ENCODE data around the gene NOSIP.
A peak's percentile ranks its signal among the peaks of the same experiment; 100 is the strongest.

Gene NOSIP

DNA sequence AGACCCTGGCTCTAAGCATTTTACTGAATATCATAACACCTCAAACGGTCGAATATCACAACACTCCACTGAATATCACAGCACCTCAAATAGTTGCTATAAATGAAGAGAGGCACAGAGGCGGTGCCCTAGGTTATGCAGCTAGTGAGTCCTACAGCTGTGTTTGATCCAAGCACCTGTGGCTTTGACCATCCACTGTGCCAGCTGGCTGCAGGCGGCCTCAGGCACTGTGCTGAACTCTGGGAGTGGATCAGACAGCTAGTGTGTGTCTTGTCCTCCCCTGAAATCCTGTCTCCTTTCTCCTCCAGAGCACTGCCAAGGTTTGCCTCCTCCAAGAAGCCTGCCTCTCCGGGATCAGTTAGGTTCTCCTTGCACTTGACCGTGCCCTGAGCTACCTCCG lies 7.3 kb downstream of the NOSIP start:
- no peak for DNase-seq (ENCODE audit: low read depth in 2 of 2)

DNA sequence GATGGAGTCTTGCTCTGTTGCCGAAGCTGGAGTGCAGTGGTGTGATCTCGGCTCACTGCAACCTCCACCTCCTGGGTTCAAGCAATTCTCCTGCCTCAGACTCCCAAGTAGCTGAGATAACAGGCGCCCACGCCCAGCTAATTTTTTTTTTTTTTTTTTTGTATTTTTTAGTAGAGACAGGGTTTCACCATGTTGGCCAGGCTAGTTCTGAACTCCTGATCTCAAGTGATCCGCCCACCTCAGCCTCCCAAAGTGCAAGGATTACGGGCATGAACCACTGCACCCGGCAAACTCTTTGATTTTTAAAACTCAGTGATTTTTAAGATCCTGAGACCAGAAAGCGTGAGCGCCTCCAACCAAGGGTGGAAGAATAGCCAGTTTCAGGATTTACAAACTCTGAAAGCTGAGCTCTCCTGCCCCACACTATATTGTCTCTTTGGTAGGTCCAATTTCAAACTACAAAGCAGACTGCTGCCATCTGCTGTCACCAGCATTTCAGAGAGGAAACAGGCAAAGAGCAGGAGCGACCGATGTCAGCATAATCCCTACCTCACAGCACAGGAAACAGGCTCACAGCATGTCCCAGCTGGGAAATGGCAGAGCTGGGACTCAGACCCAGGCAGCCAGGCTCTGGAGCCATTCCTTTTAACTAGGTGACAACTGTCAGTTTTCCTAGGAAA lies 9.2 kb downstream of the NOSIP start:
- DNase-seq (ENCODE audit: low read depth in 2 of 2), result no peak

DNA sequence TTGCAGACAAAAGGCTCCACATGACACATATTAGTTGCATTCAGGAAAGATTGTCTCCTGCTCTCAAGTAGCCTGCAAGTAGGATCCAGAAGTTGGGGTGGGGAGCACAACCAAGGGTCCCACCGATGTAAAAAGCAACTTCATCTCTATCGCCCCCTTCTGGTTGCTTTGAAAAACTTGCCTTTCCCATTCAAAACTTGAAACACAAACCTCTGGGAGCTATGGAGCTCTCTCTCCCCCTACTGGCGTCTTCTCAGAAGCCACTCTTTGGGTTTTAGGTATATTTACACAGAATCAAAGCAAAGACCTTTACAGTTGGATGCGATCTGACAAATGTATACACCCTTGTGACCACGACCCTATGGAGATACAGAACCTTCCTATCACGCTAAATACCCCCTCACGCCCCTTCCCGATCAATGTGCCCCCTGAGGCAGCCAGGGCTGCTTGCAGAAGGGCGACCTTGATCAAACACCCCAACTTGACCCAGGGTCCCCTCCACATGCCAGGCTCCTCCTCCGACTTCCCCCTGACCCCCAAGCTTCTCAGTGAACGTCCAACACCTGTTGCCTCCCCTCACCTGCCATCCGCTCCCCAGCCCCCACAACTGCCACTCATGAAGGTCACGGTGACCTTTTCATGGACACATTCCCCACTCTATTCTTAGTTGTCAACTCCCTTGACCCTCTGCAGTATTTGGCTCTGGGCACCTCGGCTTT lies 10.1 kb downstream of the NOSIP start:
- DNase-seq (ENCODE audit: low read depth in 2 of 2), result peak in 1 of 2 donors; percentile 55

DNA sequence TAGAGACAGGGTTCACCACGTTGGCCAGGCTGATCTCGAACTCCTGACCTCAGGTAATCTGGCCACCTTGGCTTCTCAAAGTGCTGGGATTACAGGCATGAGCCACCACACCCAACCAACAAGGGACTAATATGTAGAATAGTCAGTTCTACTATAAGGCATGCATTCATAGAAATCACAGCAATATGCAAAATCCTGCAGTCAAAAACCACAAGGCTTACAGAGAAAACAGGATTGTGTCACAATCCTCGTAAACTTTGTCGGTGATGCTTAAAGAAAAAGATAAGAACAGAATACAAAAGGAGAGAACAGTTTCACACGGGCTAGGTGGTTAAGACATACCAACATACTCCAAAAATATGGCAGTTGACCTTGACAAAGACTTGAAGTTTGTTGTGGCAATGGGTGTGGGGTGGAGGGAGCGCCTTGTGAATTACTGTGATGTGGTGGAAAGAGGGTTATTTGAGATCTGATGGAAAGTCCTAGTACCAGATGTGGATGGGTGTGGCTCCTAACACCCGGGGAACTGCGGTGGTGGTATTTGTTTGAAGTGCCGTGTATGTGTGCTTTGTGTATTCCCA lies 12.4 kb downstream of the NOSIP start:
- DNase-seq (ENCODE audit: low read depth in 2 of 2), result peak in 1 of 2 donors; percentile 39

DNA sequence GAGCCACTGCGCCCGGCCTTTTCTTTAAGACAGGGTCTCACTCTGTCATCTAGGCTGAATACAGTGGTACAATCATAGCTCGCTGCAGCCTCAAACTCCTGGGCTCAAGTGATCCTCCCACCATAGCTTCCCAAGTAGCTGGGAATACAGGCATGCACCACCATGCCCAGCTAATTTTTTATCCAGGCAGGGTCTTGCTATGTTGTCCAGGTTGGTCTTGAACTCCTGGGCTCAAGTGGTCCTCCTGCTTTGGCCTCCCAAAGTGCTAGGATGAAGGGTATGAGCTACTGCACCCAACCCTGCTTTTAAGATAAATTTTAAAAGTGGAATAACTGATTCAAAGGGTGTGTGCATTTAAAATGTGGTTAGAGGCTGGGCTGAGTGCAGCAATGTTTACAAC lies 14.1 kb downstream of the NOSIP start:
- no peak for DNase-seq (ENCODE audit: low read depth in 2 of 2)

DNA sequence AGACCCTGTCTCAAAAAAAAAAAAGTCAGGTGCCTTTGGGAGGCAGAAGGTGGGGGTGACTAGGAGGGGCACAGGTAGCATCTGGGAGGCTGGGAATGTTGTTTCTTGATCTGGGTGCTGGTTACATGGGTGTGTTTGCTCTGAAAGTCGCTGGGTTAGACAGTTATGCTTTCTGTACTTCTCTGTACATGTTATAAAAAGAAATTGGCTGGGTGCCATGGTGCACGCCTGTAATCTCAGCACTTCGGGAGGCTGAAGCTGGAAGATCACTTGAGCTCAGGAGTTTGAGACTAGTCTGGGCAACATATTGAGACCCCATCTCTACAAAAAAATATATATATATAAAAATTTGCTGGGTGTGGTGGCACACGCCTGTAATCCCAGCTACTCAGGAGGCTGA lies 15.1 kb downstream of the NOSIP start:
- no peak for DNase-seq (ENCODE audit: low read depth in 2 of 2)

DNA sequence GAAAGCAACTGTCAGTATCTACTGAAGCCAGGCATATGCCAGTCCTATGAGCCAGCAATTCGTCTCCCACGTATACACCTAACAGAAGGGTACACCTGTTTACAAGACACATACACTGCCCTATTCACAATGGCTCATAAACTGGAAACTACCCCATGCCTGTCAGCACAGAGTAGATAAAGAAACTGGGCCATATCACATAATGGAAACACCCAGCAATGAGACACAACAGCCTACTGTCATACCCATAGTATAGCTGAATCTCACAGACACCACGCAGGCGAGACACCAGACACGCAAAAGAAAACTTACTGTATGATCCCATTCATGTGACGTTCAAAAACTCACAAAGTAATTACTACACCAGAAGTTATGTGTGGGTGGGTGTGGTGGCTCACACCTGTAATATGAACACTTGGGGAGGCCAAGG lies 15.7 kb downstream of the NOSIP start:
- no peak for DNase-seq (ENCODE audit: low read depth in 2 of 2)

DNA sequence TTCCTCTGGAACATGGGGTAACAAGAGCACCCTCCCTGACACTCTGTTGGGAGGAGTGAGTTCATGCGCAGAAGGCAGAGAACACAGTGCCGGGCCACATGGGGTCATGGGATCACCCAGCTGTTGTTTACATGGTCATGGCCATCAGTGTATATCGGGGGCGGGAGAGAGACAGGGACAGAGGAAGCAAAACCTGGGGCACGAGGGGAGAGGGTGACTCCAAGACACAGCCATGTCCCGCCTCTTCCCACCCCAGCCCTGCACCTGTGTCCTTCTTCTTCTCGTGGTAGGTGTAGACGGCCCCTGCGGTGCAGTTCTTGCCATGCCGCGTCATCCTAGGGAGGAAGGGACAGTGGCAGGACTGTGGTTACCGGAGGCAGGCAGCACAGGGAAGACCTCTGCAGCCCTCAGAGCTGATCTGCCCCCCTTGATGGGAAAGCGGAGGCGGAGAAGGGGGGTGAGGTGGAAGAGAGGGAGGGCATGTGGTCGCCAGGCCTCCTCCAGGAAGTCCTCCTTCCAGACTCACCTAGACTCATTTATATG lies 19.9 kb downstream of the NOSIP start:
- no peak for DNase-seq (ENCODE audit: low read depth in 2 of 2)

DNA sequence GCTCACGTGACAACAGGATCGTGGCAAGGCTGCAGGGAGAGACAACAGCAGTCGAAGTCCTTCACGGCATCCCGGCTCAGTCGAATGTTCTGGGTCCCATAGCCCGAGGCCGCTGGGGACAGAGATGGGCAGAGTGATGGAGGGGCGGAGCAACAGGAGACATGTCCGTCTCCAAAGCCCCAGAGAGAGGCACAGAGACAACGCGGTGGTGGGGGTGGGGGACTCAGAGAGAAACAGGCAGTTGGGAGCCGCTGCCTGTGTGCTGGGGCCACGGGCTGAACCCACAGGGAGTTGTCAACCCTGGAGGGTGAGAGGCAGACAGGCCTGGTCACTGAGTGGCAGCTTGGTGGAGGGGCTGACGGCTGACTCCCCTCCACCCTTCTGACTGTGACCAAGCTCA lies 20.4 kb downstream of the NOSIP start:
- DNase-seq (ENCODE audit: low read depth in 2 of 2), result no peak

DNA sequence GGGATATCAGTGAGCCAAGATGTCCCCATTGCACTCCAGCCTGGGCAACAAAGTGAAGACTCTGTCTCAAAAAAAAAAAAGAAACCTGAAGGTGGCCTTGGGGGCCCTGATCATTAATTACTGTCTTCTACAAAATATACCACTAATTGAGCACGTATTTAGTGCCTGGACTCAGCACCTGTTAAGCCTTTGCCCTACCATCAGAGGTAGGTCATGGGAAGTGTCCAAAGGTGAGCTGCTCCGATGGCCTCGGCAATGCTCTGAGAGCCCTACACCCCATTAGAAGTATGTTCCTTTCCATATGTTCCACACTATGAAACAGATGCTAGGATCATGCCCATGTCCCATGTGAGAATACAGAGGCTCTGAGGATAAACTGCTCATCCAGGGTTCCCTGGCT lies 20.9 kb downstream of the NOSIP start:
- DNase-seq (ENCODE audit: low read depth in 2 of 2), result no peak

DNA sequence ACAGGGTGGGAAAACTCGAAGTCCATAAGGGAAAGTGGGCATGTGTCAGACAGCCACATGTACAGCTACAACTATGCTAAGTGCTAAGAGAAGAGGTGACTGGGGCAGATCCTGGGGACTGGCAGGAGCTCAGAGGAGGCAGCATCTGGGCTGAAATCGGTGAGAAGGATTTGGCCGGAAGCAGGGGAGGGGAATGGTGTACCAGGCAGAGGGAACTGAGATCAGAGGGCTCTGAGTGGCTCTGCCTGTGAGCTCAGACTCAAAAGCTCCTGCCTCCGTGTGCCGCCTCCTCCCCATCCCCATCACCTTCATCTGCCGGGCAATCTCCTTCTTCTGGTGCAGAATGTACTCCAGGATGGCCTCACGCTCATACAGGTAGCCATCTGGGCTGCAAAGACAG lies 21.8 kb downstream of the NOSIP start:
- no peak for DNase-seq (ENCODE audit: low read depth in 2 of 2)

DNA sequence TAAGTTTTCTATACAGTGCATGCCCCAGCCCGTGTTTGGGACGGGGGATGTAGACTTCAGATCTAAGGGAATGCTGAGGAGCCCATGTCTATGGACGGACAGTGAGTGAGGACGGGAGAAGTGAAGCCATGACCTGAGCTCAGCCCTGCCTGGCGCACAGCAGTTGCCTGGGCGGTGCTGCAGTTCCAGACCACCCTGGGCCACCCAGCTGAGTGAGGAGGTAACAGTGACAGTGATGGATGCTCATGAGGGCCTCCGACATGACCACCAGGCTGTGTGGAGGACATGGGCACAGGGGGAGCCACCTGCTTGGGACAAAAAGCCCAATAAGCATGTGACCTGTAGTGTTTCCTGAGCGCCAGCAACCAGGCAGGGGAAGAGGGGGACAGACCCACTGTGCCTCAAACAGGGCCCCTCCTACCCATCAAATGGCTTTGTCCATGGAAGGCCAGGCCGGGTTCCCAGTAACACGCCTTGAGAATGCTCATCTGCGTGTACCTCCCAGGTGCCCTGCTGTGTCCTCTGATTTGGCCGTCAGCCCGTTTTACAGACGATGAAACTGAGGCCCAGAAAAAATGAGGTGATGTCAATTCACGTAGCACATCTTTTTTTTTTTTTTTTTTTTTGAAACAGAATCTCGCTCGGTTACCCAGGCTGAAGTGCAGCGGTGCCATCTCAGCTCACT lies 22.6 kb downstream of the NOSIP start:
- DNase-seq (ENCODE audit: low read depth in 2 of 2), result no peak

DNA sequence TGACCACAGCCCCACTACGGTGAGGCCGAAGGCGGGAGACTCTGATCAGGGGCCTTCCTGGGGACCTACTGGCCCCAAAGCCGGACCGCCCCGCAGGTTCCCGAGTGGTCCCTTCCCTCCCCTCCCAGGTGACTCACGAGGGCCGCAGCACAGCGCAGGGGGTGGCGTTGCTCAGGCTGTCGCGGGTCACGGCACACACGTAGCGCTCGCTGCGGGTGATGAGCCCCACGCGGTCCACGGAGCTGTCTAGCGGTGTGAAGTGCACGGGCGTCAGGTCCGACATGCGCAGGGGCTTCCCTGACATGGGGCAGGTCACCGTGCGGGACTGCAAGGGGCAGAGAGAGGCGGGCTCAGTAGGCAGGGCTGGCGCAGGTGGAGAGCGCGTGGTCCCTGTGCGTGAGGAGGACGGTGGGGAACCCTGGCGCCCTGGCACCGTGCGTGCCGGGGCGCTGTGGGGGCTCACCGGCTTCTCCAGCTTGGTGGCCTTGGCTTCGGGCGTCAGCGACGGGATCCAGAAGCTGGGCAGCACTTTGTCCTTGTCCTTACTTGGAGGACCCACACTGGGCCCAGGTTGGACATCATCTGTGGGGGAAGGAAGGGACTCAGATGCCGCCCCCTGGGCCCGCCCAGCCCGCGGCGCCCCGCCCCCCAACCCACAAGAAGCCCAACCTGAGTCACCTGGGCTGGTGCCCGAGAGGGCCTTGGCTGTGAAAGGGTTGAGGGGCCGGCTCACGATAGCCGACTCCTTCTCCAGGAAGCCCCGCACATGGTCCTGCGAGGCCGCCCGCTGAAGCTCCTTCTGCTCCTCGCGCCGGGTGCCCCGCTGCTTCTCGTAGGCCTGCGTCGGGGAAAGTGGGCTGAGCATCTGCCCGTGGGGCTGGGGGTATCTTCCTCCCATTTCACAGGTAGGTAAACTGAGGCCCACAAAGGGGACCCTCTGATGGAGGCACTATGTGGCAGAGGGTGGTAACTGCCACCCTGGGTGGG lies 23.7 kb downstream of the NOSIP start:
- no peak for DNase-seq (ENCODE audit: low read depth in 2 of 2)

DNA sequence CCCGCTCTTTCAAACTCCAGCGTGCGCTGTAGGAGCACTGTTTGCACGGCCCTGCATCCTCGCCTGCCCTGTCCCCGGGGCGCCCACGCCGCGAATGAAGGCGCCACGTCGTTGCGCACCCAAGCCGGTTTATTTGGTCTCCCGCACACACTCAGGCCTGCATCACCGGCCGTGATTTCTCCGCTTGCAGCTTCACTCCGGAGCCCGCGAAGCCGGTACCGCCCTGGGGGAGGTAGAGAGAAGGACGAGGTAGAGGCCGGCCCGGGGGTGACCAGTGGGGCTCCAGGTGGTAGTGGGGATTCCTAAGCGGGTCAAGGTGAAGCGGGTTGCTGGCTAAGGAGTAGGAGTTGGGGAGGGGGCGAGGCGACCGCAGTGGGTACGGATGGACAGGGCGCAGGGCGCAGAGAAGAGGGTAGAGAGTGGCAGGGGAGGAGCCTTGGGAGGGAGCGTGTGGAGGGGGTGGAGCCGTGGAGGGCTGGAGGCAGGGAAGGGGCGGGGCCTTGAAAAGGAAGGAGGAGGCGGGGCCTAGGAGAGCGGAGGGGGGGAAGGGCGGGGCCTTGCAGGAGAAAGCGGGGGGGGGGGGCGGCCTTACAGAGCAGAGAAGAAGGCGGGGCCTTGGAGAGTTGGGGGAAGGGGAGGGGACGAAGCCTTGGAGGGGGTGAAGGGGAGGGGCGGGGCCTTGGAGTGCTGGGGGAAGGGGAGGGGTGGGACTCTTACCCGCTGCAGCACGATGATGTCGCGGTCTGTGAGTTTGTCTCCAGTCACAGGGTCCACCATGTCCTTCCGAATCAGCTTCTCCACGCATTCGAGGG lies 24.6 kb downstream of the NOSIP start:
- peak in 1 of 2 donors; percentile 61 for DNase-seq (ENCODE audit: low read depth in 2 of 2)

DNA sequence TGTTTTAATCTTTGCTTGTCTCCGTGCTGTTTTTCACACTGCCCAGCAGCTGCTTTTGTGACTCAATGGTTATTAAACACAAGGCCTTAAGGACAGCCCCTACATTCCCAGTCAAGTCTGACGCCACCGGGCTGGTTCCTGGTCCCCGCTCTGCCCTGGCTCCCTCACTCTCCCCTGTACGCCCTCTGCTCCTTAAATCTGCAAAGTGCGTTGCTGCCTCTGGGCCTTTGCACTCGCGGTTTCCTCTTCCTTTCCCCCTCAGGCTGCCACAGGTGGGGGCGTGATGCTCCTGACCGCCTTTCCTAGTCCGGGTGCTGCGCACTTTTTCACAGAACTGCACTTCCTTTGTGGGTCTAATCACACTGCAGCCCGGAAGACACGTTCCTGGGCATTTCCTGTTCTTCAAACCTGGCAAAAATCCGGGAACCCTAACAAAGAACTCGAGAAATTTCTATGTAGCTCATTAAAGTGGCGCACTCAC lies 25.6 kb downstream of the NOSIP start:
- DNase-seq (ENCODE audit: low read depth in 2 of 2), result no peak

DNA sequence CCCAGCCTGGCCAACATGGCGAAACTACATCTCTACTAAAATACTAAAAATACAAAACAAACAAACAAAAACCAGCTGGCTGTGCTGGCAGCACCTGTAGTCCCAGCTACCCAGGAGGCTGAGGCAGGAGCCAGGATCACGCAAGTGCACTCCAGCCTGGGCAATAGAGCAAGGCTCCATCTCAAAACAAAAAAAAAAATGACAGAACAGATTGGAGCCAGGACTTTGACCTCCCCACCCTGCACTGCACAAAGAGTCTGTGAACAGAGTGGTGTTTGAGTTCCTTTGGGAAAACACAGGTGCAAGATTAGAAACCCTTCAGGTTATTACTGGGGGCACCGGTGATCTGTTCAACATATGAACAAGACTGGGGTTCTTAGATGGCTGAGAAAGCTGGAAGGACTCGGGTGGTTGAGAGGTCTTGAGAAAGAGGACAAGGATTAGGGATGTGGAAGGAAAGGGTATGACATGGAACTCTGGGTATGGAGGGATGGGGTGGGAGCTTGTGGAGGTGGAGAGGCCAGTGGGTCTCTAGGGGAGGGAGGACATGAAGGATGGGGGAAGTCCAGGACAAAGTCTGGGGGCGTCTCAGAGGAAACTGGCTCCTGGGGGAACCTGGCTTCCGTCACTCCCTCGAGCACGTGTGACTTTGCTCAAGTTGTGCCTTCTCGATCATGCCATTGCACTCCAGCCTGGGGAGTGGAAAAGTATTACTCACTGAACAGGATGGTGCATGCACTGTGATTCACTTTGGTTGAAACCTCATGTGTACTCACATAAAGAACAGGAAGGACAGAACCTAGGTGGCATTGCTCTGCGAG lies 26.7 kb downstream of the NOSIP start:
- peak in 1 of 2 donors; percentile 64 for DNase-seq (ENCODE audit: low read depth in 2 of 2)

DNA sequence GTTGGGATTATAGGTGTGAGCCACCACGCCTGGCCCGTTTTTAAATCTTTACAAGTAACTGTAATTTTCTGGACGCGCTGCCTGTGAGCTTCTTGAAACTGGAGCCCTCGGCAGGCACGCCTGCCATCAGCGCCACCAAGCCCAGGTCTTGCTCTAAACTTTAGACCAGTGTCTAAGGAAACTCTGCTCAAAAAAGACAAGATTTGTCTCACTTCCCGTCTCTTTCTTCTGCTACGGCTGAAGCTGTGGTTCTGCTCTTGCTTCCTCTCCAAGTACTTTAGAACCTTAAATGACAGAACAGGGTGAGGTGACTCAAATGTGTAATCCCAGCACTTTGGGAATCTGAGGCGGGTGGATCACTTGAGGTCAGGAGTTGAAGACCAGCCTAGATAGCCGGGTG lies 27.6 kb downstream of the NOSIP start:
- no peak for DNase-seq (ENCODE audit: low read depth in 2 of 2)

DNA sequence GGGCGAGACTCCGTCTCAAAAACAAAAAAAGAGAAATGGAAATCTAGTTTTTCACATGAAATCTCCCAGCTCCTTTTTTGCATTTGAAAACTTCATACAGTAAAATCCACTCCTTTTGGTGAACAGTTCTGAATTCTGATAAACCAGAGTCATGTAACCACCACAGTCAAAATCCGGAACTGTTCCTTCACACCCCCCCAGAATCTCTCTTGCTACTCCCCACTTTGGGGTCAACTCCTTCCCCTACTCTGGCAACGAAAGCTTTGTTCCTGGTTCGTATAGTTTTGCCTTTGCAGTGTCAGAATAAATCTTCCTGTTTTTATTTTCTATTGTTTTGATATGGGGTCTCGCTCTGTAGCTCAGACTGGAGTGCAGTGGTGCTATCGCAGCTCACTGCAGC lies 28.8 kb downstream of the NOSIP start:
- no peak for DNase-seq (ENCODE audit: low read depth in 2 of 2)

DNA sequence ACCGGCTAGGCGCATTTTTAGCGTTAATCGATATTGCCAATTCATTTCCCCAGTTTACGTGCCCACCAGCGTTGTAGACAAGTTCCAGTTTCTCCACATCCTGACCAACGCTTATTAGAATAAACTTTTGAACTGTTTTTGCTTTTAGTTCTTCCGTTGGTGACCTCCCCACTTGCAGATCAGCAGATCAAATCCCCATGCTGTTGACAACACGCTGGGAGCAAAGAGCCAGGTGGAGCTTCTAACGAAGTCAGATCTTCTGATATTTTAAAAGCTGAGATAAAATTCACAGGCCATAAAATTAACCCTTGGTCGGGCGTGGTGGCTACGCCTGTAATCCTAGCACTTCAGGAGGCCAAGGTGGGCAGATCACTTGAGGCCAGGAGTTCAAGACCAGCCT lies 31.3 kb downstream of the NOSIP start:
- no peak for DNase-seq (ENCODE audit: low read depth in 2 of 2)

All from stimulated activated CD8-positive, alpha-beta memory T cell treated with anti-CD3 and anti-CD28 coated beads, Interleukin-15, amount 100 ng/mL, for 4 hours (primary cell).